IPS-18c (cell line): ENCODE measurements around the gene PNLIPRP2.

Experiments used
- H3K4me3 ChIP-seq: 2 replicates; pipeline ENCODE4 v1.7.0; 2013; ENCODE audit warnings: low read depth, mild to moderate bottlenecking, low read length, moderate library complexity; ENCODE audit not compliant: insufficient read depth
- H3K9me3 ChIP-seq: one replicate; pipeline ENCODE4 v1.6.1; 2013; ENCODE audit warnings: mild to moderate bottlenecking, low read length, moderate library complexity; ENCODE audit not compliant: control insufficient read depth, insufficient read depth

PNLIPRP2 gene

DNA sequence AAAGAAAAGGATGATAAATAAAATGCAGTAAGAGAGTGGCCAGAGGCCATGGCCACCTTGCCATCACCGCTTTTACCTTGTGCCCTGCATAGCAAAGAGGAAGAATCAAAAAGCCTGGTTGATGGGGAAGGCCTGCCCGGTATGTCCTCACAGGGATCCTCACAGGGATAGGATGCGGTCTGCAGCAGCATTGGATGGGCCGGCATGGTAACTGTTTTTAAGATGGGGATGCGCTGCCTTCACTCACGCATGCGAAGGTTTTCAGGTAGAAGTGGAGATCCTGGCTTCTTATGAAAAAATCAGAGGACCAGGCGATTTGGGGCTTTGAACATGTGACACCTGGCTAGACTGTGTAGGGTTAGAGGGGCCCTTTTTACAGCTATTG is 12.5 kb downstream of the PNLIPRP2 start:
- H3K4me3 ChIP-seq, result no peak overlapping the region
- H3K9me3 ChIP-seq, result peaks cover 2% of the 10 kb centered on the region

DNA sequence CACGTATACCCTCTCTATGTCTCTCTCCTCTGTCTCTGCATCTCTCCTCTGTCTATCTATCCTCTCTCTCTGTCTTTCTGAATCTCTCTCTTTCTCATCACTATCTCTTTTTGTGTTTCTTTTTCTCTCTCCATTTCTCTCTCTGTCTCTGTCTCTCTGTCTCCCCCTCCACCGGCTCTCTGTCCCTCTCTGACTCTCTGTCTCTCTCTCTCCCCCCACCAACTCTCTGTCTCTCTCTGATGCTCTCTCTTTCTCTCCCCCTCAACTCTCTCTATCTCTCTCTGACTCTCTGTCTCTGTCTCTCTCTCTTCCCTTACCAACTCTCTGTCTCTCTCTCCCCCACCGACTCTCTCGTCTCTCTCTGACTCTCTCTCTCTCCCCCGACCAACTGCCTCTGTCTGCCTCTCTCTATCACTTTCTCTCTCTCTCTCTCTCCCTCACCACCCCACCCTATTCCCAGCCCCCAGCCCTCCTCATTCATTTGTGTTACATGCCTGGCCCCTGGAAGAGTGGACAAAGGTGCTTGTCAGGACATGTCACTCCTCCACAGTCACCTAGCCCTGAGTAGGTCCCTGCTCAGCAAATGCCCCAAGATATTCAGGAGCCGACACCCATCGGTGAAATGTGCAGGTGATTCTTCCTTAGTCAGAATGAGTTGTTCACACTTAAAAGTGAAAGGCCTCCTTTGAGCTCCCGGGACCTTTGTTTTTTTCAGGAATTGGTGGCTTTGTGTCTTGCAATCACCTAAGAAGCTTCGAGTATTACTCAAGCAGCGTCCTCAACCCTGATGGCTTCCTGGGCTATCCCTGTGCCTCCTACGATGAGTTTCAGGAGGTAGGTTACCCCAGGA is 13.6 kb downstream of the PNLIPRP2 start:
- peaks cover 2% of the 10 kb centered on the region for H3K9me3 ChIP-seq
- no peak overlapping the region for H3K4me3 ChIP-seq

GRCh38 chr10:116636385-116636784 is 15.6 kb downstream of the PNLIPRP2 start:
- no peak overlapping the region for H3K4me3 ChIP-seq
- peaks cover 2% of the 10 kb centered on the region for H3K9me3 ChIP-seq

GRCh38 chr10:116636976-116637375 is 16.2 kb downstream of the PNLIPRP2 start:
- Histone ChIP-seq H3K4me3 (no peak overlapping the region), H3K9me3 (no peaks in the 10 kb centered on the region)

- H3K4me3 ChIP-seq, result no peak overlapping the region
- H3K9me3 ChIP-seq, result no peaks in the 10 kb centered on the region
These were observed 17.1 kb downstream of the PNLIPRP2 start for GRCh38 chr10:116637830-116638229.

- Histone ChIP-seq H3K4me3 (no peak overlapping the region), H3K9me3 (no peaks in the 10 kb centered on the region)
These were observed 25.7 kb downstream of the PNLIPRP2 start for GRCh38 chr10:116646502-116646901.

DNA sequence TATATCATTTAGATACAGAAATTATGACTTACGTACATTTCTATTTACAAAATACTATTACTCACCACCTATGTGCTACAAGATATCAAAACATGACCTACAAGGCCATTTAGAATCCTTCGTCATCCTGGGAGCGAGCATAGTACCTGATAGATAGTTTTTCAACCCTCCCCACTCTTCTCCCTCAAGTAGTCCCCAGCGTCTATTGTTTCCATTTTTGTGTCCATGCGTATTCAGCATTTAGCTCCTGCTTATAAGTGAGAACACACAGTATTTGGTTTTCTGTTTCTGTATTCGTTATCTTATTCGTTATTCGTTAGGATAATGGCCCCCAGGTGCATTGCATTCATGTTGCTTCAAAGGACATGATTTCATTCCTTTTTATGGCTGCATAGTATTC is 28.1 kb downstream of the PNLIPRP2 start:
- Histone ChIP-seq H3K9me3 (no peaks in the 10 kb centered on the region), H3K4me3 (no peak overlapping the region)

DNA sequence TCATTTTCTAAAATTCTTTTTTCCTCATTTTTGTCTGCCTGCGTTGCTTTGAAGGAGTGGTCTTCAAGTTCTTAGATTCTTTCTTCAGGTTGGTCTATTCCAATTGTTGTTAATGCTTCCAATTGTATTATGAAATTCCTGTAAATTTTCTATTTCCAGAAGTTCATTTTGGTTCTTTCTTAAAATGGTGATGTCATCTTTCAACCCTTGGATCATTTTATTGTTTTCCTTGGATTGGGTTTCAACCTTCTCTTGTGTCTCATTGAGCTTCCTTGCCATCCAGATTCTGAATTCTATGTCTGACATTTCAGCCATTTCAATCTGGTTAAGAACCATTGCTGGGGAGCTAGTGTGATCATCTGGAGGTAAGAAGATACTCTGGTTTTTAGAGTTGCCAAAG is 33.1 kb downstream of the PNLIPRP2 start:
- Histone ChIP-seq H3K9me3 (no peaks in the 10 kb centered on the region), H3K4me3 (no peak overlapping the region)

- Histone ChIP-seq H3K9me3 (no peaks in the 10 kb centered on the region), H3K4me3 (no peak overlapping the region)
These were observed 34.1 kb downstream of the PNLIPRP2 start for GRCh38 chr10:116654816-116655215.

DNA sequence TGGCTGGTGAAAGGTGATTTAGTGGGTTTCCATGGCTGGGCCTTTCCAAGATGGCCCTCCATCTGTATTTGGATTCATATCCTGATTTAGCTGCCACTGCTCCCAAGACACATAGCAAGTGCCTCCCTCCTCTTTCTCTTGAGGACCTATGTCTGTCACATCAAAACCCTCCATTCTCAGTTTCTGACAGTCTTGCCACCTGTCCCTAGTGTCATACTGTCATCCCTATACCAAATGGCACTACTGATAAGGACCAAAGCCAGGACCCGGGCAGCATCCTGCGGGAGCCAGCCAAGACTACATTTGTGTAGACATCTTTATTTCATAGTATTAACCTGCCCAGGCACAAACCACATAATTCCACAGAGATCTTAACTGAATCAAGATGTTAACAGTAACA is 34.8 kb downstream of the PNLIPRP2 start:
- no peaks in the 10 kb centered on the region for H3K9me3 ChIP-seq

DNA sequence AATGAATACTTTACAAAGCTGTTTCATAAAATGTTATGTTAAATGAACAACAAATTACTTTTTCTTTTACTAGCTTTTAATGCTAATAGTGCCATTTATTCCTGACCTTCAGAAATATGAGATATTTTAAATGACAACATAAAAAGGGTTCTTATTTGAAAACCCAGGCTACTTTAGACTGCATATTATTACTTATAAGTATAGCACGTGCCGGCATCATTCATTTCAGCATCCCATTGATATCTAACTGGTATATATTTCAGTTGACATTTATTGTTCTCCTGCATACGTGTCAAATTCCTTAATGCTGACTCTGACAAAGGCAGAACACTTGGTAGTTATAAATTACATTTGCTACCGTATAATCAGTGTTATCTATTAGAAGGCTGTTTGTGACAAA is 35.3 kb downstream of the PNLIPRP2 start:
- no peak overlapping the region for H3K4me3 ChIP-seq

More for the DNA sequence above, 34.8 kb downstream of the PNLIPRP2 start:
- H3K4me3 ChIP-seq, result no peak overlapping the region

GRCh38 chr10:116657863-116658551 is 37.3 kb downstream of the PNLIPRP2 start:
- H3K9me3 ChIP-seq, result no peaks in the 10 kb centered on the region
- H3K4me3 ChIP-seq, result no peak overlapping the region

More for the DNA sequence above, 35.3 kb downstream of the PNLIPRP2 start:
- H3K9me3 ChIP-seq, result no peaks in the 10 kb centered on the region

DNA sequence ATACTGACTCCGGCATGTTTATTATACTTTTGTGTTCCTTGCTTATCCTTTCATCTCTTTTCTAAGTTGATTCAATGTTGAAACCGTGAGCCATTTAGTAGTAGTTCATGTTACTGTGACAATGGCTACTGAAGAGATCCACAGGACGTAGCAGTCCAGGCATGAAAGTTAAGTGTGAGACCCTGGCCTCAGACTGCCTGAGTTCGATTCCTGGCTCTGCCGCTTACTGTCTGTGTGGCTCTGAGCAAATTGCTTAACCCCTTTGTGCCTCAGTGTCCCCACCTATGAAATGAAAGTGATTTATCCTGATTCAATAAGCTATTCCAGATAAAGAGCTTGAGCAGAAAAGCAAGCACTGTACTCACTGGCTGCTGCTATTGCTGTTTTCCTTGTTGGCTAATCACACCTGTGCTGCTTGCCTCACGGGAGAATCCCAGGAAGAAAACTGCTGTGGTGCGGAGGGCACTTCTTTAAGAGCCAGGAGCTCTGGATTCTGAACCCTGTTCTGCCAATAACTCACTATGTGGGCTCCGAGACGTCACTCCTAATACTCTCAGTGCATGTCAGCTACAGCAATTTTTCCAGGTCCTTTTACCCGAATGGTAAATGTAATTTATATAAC is 38.4 kb downstream of the PNLIPRP2 start:
- Histone ChIP-seq H3K9me3 (no peaks in the 10 kb centered on the region), H3K4me3 (no peak overlapping the region)

DNA sequence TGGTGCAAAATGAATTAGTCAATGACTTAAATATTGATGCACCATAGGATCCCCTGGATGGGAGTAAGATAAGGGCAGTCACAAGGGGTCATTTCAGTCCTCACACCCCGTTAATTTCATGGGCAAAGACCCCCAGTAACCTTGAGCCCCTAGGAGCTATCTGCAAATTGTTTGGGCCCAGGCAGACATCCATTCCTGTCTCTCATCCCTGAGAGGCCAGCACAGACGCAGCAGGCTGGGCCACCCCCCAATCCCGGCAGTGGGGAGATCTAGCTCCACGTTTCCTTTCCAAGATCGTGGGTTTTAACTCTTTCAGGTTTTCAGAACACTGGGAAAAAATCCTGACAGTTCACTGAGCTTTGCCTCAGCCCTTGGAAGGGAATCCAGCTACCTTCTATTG is 40.1 kb downstream of the PNLIPRP2 start:
- Histone ChIP-seq H3K9me3 (no peaks in the 10 kb centered on the region), H3K4me3 (no peak overlapping the region)

- no peaks in the 10 kb centered on the region for H3K9me3 ChIP-seq
- H3K4me3 ChIP-seq, result no peak overlapping the region
These were observed 42.6 kb downstream of the PNLIPRP2 start for GRCh38 chr10:116663342-116663741.

DNA sequence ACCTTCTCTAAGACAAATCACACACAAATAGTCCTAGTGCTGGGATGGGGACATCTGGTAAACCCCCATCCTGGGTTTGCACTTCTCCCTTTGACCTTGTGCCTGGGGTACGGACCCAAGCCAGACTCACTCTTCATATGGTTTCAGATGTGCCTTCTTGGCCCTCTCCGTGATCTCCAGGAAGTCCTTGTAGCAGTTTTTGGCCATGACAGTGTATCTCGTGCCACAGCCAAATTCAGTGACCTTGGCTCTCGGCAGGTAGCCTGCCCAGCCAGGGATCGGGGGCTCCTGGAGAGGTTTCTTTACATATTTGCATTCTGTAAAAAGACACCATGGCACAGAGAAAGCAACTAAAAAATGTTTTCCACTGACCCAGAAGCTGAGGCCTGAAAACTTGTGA is 43.9 kb downstream of the PNLIPRP2 start:
- no peak overlapping the region for H3K4me3 ChIP-seq

GRCh38 chr10:116665541-116666125 is 44.9 kb downstream of the PNLIPRP2 start:
- Histone ChIP-seq H3K9me3 (no peaks in the 10 kb centered on the region), H3K4me3 (no peak overlapping the region)

More for the DNA sequence above, 43.9 kb downstream of the PNLIPRP2 start:
- no peaks in the 10 kb centered on the region for H3K9me3 ChIP-seq

- H3K9me3 ChIP-seq, result no peaks in the 10 kb centered on the region
These were observed 46.7 kb downstream of the PNLIPRP2 start for GRCh38 chr10:116667484-116667883.

More at GRCh38 chr10:116667484-116667883, 46.7 kb downstream of the PNLIPRP2 start:
- no peak overlapping the region for H3K4me3 ChIP-seq
